ENCODE data around the gene IGF2BP2. TPM values are rescaled to one million over a fixed set of nuclear protein-coding genes. Genes with fewer than 3 reads are reported as not detected.
"Not testable (repeated sequence)": the region's sequence is repeated elsewhere in the genome, so short reads cannot be mapped to it uniquely, and the experiment has no call there.

The IGF2BP2 gene
- total RNA-seq, 1 donor from 2014 or later, result 18.5 TPM

- no peak for DNase-seq (ENCODE audit: low spot score)
- intact Hi-C loops (cut with DNase I), result no loop called here
Measured at GRCh38 chr3:185815391-185816282, 9.2 kb downstream of the IGF2BP2 start.

GRCh38 chr3:185813691-185814215, 11.1 kb downstream of the IGF2BP2 start:
- intact Hi-C loops (cut with DNase I), result no loop called here
- no peak for DNase-seq (ENCODE audit: low spot score)

GRCh38 chr3:185813205-185813604, 11.6 kb downstream of the IGF2BP2 start:
- DNase-seq (ENCODE audit: low spot score), result no peak
- intact Hi-C loops (cut with DNase I), result no loop called here

GRCh38 chr3:185807445-185808068, 17.3 kb downstream of the IGF2BP2 start:
- DNase-seq (ENCODE audit: low spot score), result no peak
- intact Hi-C loops (cut with DNase I), result no loop called here

GRCh38 chr3:185798831-185799110, 26.1 kb downstream of the IGF2BP2 start:
- DNase-seq (ENCODE audit: low spot score); intact Hi-C loops (cut with DNase I): not testable (repeated sequence)

GRCh38 chr3:185797993-185798830, 26.6 kb downstream of the IGF2BP2 start:
- DNase-seq (ENCODE audit: low spot score), result no peak

GRCh38 chr3:185797108-185797881, 27.5 kb downstream of the IGF2BP2 start:
- no peak for DNase-seq (ENCODE audit: low spot score)

More at GRCh38 chr3:185797993-185798830, 26.6 kb downstream of the IGF2BP2 start:
- intact Hi-C loops (cut with DNase I), result no loop called here

GRCh38 chr3:185796431-185797107, 28.3 kb downstream of the IGF2BP2 start:
- no peak for DNase-seq (ENCODE audit: low spot score)
- intact Hi-C loops (cut with DNase I), result no loop called here

More at GRCh38 chr3:185797108-185797881, 27.5 kb downstream of the IGF2BP2 start:
- intact Hi-C loops (cut with DNase I), result no loop called here

GRCh38 chr3:185793381-185793780, 31.5 kb downstream of the IGF2BP2 start:
- DNase-seq (ENCODE audit: low spot score), result no peak
- intact Hi-C loops (cut with DNase I), result no loop called here

GRCh38 chr3:185792955-185793354, 31.9 kb downstream of the IGF2BP2 start:
- DNase-seq (ENCODE audit: low spot score), result no peak
- intact Hi-C loops (cut with DNase I), result no loop called here

- no peak for DNase-seq (ENCODE audit: low spot score)
- intact Hi-C loops (cut with DNase I), result no loop called here
Measured at GRCh38 chr3:185789891-185790830, 34.7 kb downstream of the IGF2BP2 start.

- intact Hi-C loops (cut with DNase I), result no loop called here
Measured at GRCh38 chr3:185789134-185789533, 35.7 kb downstream of the IGF2BP2 start.

GRCh38 chr3:185788292-185788691, 36.5 kb downstream of the IGF2BP2 start:
- intact Hi-C loops (cut with DNase I), result no loop called here
- no peak for DNase-seq (ENCODE audit: low spot score)

More at GRCh38 chr3:185789134-185789533, 35.7 kb downstream of the IGF2BP2 start:
- no peak for DNase-seq (ENCODE audit: low spot score)

- intact Hi-C loops (cut with DNase I), result no loop called here
- DNase-seq (ENCODE audit: low spot score), result no peak
Measured at GRCh38 chr3:185786956-185787877, 37.6 kb downstream of the IGF2BP2 start.

- intact Hi-C loops (cut with DNase I), result not testable (repeated sequence)
Measured at GRCh38 chr3:185786258-185786657, 38.6 kb downstream of the IGF2BP2 start.

GRCh38 chr3:185784317-185784716, 40.5 kb downstream of the IGF2BP2 start:
- intact Hi-C loops (cut with DNase I), result no loop called here
- DNase-seq (ENCODE audit: low spot score), result no peak

More at GRCh38 chr3:185786258-185786657, 38.6 kb downstream of the IGF2BP2 start:
- not testable (repeated sequence) for DNase-seq (ENCODE audit: low spot score)
